NCI-H2029 (cell line): Measurements from ENCODE around the gene NEUROG1.

Experiments
- DNase-seq: peaks from one replicate; lab custom pipeline; 2025; lab: John Stamatoyannopoulos, UW

NEUROG1 gene

GRCh38 chr5:135535820-135536801, at the start of gene NEUROG1:
Gene NEUROG1 (minus strand): TSS chr5:135535964. CDS start chr5:135535690, 274 bp downstream.
- peak; percentile 20 for DNase-seq

- no peak for DNase-seq
Observed at GRCh38 chr5:135584918-135585317, 49.2 kb upstream of the NEUROG1 start.

GRCh38 chr5:135584276-135584675, 48.5 kb upstream of the NEUROG1 start:
- DNase-seq: no peak

- no peak for DNase-seq
Observed at GRCh38 chr5:135582099-135582781, 46.5 kb upstream of the NEUROG1 start.

GRCh38 chr5:135578685-135579341, 43.0 kb upstream of the NEUROG1 start, which contains the start of gene CXCL14:
Gene CXCL14 (minus strand): TSS chr5:135578991. CDS start chr5:135578778, 213 bp downstream.
- DNase-seq: no peak

- no peak for DNase-seq
Observed at GRCh38 chr5:135578305-135578684, 42.5 kb upstream of the NEUROG1 start.

GRCh38 chr5:135577421-135577820, 41.7 kb upstream of the NEUROG1 start:
- no peak for DNase-seq

- DNase-seq: no peak
Observed at GRCh38 chr5:135576075-135576599, 40.4 kb upstream of the NEUROG1 start.

GRCh38 chr5:135574493-135574892, 38.7 kb upstream of the NEUROG1 start:
- DNase-seq: no peak

GRCh38 chr5:135571902-135572301, 36.1 kb upstream of the NEUROG1 start:
- no peak for DNase-seq

GRCh38 chr5:135571066-135571609, 35.4 kb upstream of the NEUROG1 start:
- DNase-seq: no peak

GRCh38 chr5:135570453-135570764, 34.6 kb upstream of the NEUROG1 start:
- no peak for DNase-seq

GRCh38 chr5:135569755-135570452, 34.1 kb upstream of the NEUROG1 start:
- peak; percentile 28 for DNase-seq

GRCh38 chr5:135568923-135569360, 33.2 kb upstream of the NEUROG1 start:
- DNase-seq: no peak

- no peak for DNase-seq
Observed at GRCh38 chr5:135568246-135568645, 32.5 kb upstream of the NEUROG1 start.

- no peak for DNase-seq
Observed at GRCh38 chr5:135567661-135568060, 31.9 kb upstream of the NEUROG1 start.

- DNase-seq: no peak
Observed at GRCh38 chr5:135566422-135567400, 30.9 kb upstream of the NEUROG1 start.

GRCh38 chr5:135565725-135566421, 30.1 kb upstream of the NEUROG1 start:
- peak; percentile 44 for DNase-seq

GRCh38 chr5:135565266-135565665, 29.5 kb upstream of the NEUROG1 start:
- no peak for DNase-seq
